ENCODE data around the gene SLC26A11.

DNA sequence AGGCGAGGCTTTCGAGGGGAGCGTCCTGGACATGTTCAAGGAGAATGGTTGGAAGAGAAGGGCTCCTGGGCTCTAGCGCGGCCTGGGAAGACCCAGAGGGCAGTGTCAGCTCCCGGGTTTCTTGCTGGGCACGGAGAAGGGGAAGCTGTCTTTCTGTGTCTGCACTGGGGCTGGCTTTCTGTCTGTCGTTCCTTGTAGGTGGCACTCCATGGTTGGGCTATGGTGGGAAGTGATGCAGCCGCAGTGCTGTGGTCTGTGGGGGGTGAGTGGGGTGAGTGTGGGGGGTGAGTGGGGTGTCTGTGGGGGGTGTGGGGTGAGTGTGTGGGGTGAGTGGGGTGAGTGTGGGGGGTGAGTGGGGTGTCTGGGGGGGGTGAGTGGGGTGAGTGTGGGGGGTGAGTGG is 54.1 kb downstream of the SLC26A11 start:
- TF ChIP-seq, protein P1, sequence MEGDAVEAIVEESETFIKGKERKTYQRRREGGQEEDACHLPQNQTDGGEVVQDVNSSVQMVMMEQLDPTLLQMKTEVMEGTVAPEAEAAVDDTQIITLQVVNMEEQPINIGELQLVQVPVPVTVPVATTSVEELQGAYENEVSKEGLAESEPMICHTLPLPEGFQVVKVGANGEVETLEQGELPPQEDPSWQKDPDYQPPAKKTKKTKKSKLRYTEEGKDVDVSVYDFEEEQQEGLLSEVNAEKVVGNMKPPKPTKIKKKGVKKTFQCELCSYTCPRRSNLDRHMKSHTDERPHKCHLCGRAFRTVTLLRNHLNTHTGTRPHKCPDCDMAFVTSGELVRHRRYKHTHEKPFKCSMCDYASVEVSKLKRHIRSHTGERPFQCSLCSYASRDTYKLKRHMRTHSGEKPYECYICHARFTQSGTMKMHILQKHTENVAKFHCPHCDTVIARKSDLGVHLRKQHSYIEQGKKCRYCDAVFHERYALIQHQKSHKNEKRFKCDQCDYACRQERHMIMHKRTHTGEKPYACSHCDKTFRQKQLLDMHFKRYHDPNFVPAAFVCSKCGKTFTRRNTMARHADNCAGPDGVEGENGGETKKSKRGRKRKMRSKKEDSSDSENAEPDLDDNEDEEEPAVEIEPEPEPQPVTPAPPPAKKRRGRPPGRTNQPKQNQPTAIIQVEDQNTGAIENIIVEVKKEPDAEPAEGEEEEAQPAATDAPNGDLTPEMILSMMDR (IDR thresholded peaks at IDR 0.05; ENCODE audit: low read depth, low read length): no peak
- TF ChIP-seq POLR2A (IDR thresholded peaks at IDR 0.05; ENCODE audit: extremely low read depth, insufficient read length): no peak
- TF ChIP-seq, protein P2, sequence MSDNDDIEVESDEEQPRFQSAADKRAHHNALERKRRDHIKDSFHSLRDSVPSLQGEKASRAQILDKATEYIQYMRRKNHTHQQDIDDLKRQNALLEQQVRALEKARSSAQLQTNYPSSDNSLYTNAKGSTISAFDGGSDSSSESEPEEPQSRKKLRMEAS (IDR thresholded peaks at IDR 0.05; ENCODE audit: low read depth, low read length): no peak
